Dermis microvascular lymphatic vessel endothelial cell (primary cell): ENCODE measurements around the gene FILIP1L. TPM values are rescaled to one million over a fixed set of nuclear protein-coding genes. Genes with fewer than 3 reads are reported as not detected.

ENCODE experiments used
- DNase-seq, 2 donors: peaks; one replicate each; pipeline versions ENCODE4 v3.0.0 to v3.0.0-alpha.2; 2010; ENCODE audit warnings: low read depth in 2 of 2
- total RNA-seq: library from RNA; depleted of rRNA; stranded (reverse); fragments of >200 nt; gene quantifications from 2 replicates; pipeline ENCODE4 v1.2.1, GENCODE V29; 2014

The FILIP1L gene
- total RNA-seq, 1 donor from 2014 or later, result 19.0 TPM

DNA sequence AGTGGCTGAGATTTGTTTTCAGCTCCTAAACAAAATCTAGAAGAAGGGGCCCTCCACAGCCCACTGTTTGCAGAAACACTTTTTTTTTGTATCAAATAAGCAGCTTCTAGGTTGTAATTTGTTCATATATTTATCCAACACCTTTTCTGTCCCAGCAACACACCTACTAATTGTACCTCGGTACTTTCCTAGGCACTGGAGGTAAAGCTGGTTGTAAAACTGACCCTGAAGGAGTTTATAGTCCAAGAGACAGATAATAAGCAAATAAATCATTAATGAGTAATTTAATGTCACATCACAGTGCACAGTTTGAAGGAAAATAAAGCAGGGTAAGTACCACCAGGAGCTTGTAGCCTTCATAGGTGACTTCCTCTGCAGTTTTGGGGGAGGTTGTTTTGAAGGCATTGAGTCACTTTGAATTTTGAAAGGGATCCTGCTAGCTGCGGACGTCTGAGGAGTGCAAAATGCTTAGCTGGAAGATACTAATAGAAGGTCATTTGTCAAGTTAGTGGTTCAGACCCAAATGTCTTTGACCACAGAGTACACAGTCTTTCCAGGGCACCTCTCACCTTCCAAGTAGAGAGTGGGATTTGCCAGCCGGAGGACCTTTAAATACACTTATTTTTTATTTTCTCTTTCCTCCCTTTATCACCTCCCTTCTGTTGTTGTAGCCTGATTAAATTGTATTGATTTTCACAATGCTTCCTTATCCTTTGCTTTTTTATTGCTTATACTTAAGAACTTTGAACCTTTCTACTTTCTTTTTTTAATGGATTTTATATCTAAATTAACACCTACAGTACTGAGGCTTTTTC, 242.9 kb downstream of the FILIP1L start:
- no peak for DNase-seq

DNA sequence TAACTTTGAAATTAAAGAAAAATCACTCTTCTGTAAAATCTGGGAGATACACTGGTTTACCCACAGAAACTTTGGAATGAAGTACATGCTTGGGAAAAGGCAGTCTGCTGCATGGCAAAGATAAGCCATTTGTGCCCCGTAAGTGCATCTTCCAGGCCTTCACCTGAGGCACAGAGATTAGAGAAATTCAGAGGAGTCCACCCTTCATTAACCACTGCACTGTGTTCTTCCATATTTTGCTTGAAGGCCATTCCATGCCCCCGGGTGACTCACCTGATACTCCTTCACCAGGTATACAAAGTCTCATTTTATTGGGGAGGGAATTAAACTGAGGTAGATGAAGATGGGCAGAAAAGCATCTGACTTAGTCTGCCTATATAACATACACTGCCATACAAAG, 243.6 kb downstream of the FILIP1L start:
- no peak for DNase-seq

DNA sequence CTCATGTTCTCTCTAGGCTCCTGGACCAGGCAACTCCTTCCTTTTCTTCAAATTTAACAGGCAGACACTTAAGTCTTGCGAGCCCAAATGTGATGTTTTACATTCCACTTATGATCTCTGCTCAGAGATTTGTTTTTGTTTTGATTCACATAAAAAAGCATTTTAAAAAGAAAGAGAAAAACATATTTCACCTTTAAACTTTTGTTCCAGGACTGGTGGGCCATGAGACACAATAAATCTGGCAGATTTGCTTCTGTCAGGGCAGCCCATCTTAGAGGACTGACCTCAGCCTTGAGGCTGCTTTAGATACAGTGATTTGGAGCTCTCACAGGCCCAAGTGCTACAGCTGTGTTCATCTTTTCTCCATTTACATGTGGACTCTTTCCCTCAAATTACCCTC, 244.7 kb downstream of the FILIP1L start:
- DNase-seq, result no peak

DNA sequence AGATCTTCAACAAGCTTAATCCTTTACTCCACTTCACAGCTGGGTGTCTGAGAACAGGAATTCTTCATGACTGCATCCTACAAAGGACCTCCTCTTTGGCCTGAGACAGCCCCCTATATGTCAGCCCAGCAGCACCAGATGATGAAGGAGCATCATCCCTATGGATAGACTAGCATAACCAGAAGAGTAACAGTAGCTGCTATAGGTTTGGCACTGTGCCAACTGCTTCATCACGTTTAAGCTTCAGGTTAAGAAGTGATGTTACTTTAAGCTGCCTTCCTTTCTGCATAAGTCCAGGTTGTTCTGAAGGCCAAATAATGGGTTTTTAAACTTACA, 246.0 kb downstream of the FILIP1L start:
- peak in 1 of 2 donors; percentile 44 for DNase-seq

GRCh38 chr3:99867594-99868310, 246.5 kb downstream of the FILIP1L start:
- DNase-seq, result no peak

GRCh38 chr3:99866261-99866761, 248.0 kb downstream of the FILIP1L start:
- DNase-seq, result no peak

GRCh38 chr3:99865321-99865720, 249.0 kb downstream of the FILIP1L start:
- peak in 1 of 2 donors; percentile 45 for DNase-seq

DNA sequence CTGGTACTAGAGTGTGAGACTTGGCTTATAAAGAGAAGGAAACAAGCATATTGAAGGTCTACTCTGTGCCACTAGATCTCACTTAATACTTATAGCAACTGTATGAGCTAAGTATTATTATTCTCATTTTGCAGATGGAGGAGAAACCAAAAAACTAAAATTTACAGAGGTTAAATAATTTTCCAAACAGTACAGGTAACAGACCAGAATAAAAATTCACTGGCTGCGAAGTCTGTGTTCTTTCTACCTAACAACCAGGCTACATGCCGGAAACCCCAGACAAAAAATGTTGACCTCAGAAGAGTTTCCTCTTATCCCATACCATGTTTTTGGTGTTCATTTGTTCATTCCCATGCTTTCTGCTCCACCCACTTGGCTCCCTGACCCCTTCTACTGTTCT, 250.0 kb downstream of the FILIP1L start:
- DNase-seq, result no peak

- no peak for DNase-seq
Observed at GRCh38 chr3:99863588-99863987, 250.7 kb downstream of the FILIP1L start.

GRCh38 chr3:99863002-99863401, 251.3 kb downstream of the FILIP1L start:
- no peak for DNase-seq

GRCh38 chr3:99862208-99862607, 252.1 kb downstream of the FILIP1L start:
- DNase-seq, result peak; percentile 46 to 68

GRCh38 chr3:99861216-99861615, 253.1 kb downstream of the FILIP1L start:
- DNase-seq, result no peak

DNA sequence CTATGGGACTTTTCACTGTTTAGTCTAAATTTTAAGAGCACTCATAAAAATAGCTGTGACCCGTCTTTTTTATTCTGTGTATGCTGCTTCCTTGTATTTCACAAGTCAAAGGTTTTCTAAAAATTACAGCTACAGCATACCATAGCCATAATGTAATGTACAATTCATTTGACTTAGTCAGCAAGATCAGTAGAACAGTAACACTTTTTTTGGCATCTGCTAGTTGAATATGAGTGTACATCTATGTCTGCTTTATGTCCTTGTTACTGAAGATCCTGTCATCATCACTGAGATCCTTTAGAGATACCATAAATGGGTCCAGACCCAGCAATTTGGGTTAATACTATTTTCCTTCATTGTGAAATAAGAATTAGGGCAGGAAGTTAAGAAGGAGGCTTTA, 254.5 kb downstream of the FILIP1L start:
- DNase-seq, result no peak

- DNase-seq, result no peak
Observed at GRCh38 chr3:99858469-99858868, 255.8 kb downstream of the FILIP1L start.

- DNase-seq, result no peak
Observed at GRCh38 chr3:99857278-99857677, 257.0 kb downstream of the FILIP1L start.

- no peak for DNase-seq
Observed at GRCh38 chr3:99856437-99857220, 257.7 kb downstream of the FILIP1L start.

- no peak for DNase-seq
Observed at GRCh38 chr3:99855900-99856299, 258.4 kb downstream of the FILIP1L start.

DNA sequence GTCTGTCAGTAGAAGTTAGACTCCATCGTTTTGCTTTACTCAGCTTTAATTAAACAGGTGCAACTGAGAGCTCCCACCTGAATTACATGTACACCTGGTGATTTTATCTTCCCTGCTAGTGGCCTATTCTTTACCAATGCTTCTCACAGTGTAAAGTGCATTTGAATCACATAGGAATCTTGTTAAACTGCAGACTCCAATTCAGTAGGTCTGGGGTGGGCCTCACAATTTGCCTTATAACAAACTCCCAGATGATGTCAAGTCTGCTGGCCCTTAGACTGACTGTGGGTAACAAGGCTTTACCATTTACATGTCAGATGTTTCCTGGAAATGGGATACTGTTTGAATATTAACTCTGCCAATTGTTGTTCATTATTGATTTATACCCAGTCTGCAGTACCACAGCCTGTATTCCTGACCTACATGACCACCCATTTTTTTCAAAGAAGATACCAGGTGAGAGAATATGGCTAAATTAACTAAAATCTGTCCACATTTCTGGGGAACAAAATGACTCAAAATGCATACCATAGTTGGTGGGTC, 259.5 kb downstream of the FILIP1L start:
- DNase-seq, result no peak

DNA sequence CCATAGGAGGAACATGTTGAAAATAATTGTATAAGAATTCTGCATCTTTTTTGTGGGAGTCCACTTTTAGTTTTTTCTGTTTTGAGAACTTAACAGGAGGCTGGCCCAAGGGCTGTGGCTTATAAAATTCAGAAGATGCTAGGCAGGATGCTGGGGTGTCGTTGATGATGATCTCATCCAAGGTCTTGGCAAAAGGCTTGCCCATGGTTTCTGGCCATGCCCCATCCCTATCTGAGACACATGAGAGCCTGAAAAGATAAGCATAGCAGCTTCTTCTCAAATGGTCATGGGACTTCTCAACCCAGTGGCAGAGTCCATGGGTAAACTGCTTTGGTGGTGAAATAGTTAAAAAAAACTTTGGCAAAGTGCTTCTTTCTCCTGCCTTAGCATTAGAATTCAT, 261.4 kb downstream of the FILIP1L start:
- DNase-seq, result no peak

DNA sequence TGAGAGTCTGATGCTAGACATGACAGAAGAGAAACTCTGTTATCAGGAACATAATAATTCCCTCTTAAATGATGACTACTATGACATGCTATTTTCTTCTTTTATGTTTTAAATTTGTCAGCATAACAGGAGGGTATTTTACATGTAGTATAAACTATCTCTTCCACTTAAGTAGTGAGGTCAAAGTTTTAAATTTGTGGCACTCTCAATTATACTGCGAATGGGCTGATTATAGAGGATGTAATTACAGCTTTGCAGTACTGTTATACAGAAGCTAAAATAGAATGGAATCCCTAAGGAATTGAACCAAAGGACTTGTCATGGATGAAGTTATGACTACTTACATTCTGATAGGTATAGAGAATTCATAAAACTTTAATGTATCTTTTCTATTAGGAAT, 262.3 kb downstream of the FILIP1L start:
- no peak for DNase-seq

- no peak for DNase-seq
Observed at GRCh38 chr3:99850608-99851007, 263.7 kb downstream of the FILIP1L start.

DNA sequence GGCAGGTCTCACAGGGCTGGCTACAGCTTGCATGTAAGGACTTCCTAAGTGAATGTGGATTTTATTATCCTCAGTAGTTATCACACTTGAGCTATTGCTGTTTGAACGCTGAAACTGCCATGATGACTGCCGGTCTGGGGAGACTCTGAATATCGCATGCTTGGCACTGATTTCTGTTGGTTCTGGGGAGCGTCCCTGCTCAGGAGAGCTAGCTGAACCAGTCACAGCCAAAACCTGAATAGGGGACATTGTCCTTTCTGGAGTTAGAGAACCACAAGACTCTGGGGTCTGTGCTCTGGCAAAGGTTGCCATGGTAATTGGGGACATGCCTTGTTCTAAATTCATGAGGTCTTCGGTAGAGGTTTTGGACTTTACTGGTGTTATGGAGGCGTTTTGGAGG, 265.9 kb downstream of the FILIP1L start:
- no peak for DNase-seq
